Measurements from ENCODE around the gene CTDSP2.

DNA sequence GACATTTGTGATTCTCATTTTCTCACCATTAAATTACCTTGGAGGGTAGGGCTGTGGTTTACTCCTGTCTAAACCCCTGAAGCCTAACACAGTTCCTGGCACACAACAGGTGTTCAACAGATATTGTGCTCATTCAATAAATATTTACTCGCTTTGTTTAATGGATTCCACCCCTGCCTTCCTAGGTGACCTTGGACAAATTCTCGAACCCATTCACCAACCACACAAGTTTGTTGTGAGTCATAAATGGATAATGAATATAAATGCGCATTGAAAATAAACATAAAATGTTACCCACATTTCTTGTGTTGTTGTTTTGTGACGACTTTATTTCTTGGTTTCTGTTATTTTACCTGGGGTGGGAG, 64.3 kb downstream of the CTDSP2 start:
- TF ChIP-seq CTCF (IDR thresholded peaks at IDR 0.05) (no peak), EP300 (IDR thresholded peaks at IDR 0.05) (no peak), POLR2A (IDR thresholded peaks at IDR 0.05) (no peak)

Data from sigmoid colon (tissue), 4 donors.